HCT116 (cell line): Measurements from ENCODE around the gene MORN1. TPM values are rescaled to one million over a fixed set of nuclear protein-coding genes. Genes with fewer than 3 reads are reported as not detected.

Experiments
- ATAC-seq: fragments of 200-7000 bp; cut with Tn5 transposase; 2 replicates; pipeline ENCODE4 v1.9.1; 2020; ENCODE audit warnings: mild to moderate bottlenecking, moderate library complexity
- BruUV-seq: library from RNA; stranded (reverse); fragments of 400-500 nt; replicated peaks from 2 replicates; lab custom pipeline; 2021; lab: Mats Ljungman, UMichigan
- CTCF ChIA-PET: fragments of 300-600 bp; sonication (Branson Sonifier 250); formaldehyde crosslinking; loops from one replicate; lab custom pipeline; 2021; ENCODE audit warnings: antibody characterized with exemption; lab: Charles Lee
- POLR2A ChIA-PET: fragments of 300-600, 350-600 bp; sonication (Branson Sonifier 250); formaldehyde crosslinking; loops from one replicate; lab custom pipeline; 2021; ENCODE audit warnings: antibody characterized with exemption; lab: Charles Lee
- RAD21 ChIA-PET, 2 experiments: fragments of 300-600 bp; sonication (Branson Sonifier 250); formaldehyde crosslinking; loops; one replicate each; lab custom pipeline; 2023; ENCODE audit warnings: low total read pairs in 2 of 2; ENCODE audit not compliant: uncharacterized antibody in 2 of 2, unreplicated experiment in 2 of 2, low non-redundant PET in 1 of 2; lab: Charles Lee
- DNase-seq: peaks from one replicate; pipeline ENCODE4 v3.0.0-alpha.2; 2010; ENCODE audit warnings: low read depth, low spot score
- H2AFZ ChIP-seq: fragments of 200-600 bp; shearing (Covaris generic), sonication (generic); 2 replicates; pipeline ENCODE4 v1.6.1; 2017; ENCODE audit warnings: low read depth, mixed run types, mixed read lengths, antibody characterized with exemption, low read length; ENCODE audit not compliant: poor library complexity, severe bottlenecking
- H3K27ac ChIP-seq: 2 replicates; pipeline ENCODE4 v1.5.1; 2012; ENCODE audit warnings: low read depth, low read length
- H3K27me3 ChIP-seq: fragments of 200-600 bp; sonication (generic); 2 replicates; pipeline ENCODE4 v1.6.1; 2016; ENCODE audit warnings: mixed run types, low read length, mixed read lengths; ENCODE audit not compliant: insufficient read depth
- H3K36me3 ChIP-seq, 2 experiments: fragments of 200-500 bp in 1 of 2; fragments of 200-600 bp in 1 of 2; sonication (Bioruptor generic) in 1 of 2; sonication (generic) in 1 of 2; 2 replicates each; pipeline versions ENCODE4 v1.5.1 to v1.6.1; 2014 to 2016; ENCODE audit warnings: low read length in 2 of 2, inconsistent platforms in 1 of 2, mixed read lengths in 1 of 2, mixed run types in 1 of 2; ENCODE audit not compliant: insufficient read depth in 2 of 2, control insufficient read depth in 1 of 2
- H3K4me1 ChIP-seq, 2 experiments: fragments of 200-600 bp in 1 of 2; sonication (generic) in 1 of 2; 2 replicates each; pipeline versions ENCODE4 v1.5.1 to v1.6.1; 2012 to 2017; ENCODE audit warnings: low read length in 2 of 2, inconsistent platforms in 1 of 2, mild to moderate bottlenecking in 1 of 2, mixed read lengths in 1 of 2, mixed run types in 1 of 2, moderate library complexity in 1 of 2; ENCODE audit not compliant: insufficient read depth in 2 of 2, control insufficient read depth in 1 of 2
- H3K4me2 ChIP-seq: fragments of 200-600 bp; sonication (generic); 2 replicates; pipeline ENCODE4 v1.6.1; 2017; ENCODE audit warnings: mixed run types, low read length, mixed read lengths
- H3K4me3 ChIP-seq, 2 experiments: fragments of 200-600 bp in 1 of 2; sonication (generic) in 1 of 2; replicated peaks in 1 of 2; 2 replicates each; pipeline ENCODE4 v1.5.1; 2011 to 2016; ENCODE audit warnings: low read length in 2 of 2, control low read depth in 1 of 2, low read depth in 1 of 2, mild to moderate bottlenecking in 1 of 2, mixed read lengths in 1 of 2, mixed run types in 1 of 2
- H3K79me2 ChIP-seq: fragments of 200-600 bp; sonication (generic); 2 replicates; pipeline ENCODE4 v1.6.1; 2017; ENCODE audit warnings: mild to moderate bottlenecking, mixed run types, low read length, moderate library complexity, mixed read lengths; ENCODE audit not compliant: insufficient read depth
- H3K9ac ChIP-seq: fragments of 200-600 bp; sonication (generic); 2 replicates; pipeline ENCODE4 v1.6.1; 2016; ENCODE audit warnings: low read length, mixed read lengths
- H3K9me2 ChIP-seq: fragments of 200-600 bp; sonication (generic), shearing (Covaris generic); 2 replicates; pipeline ENCODE4 v1.6.1; 2017; ENCODE audit warnings: mixed run types, mild to moderate bottlenecking, moderate library complexity; ENCODE audit not compliant: insufficient read depth
- H3K9me3 ChIP-seq, 2 experiments: fragments of 200-500 bp in 1 of 2; fragments of 200-600 bp in 1 of 2; sonication (Bioruptor generic) in 1 of 2; sonication (generic) in 1 of 2; 2 replicates each; pipeline ENCODE4 v1.6.1; 2014 to 2017; ENCODE audit warnings: low read length in 2 of 2, mixed read lengths in 2 of 2, inconsistent platforms in 1 of 2, low read depth in 1 of 2, mild to moderate bottlenecking in 1 of 2, mixed run types in 1 of 2, moderate library complexity in 1 of 2; ENCODE audit not compliant: control insufficient read depth in 1 of 2, insufficient read depth in 1 of 2
- H4K20me1 ChIP-seq: fragments of 200-600 bp; sonication (generic), shearing (Covaris generic); 2 replicates; pipeline ENCODE4 v1.6.1; 2017; ENCODE audit warnings: mixed run types, mild to moderate bottlenecking, moderate library complexity; ENCODE audit not compliant: insufficient read depth
- CBX3 ChIP-seq: IDR thresholded peaks from 2 replicates; pipeline ENCODE4 v1.6.1; 2012; ENCODE audit warnings: low read depth
- EGR1 ChIP-seq: IDR thresholded peaks from 2 replicates; pipeline ENCODE4 v1.6.1; 2012; ENCODE audit warnings: low read depth
- ELF1 ChIP-seq: IDR thresholded peaks from 2 replicates; pipeline ENCODE4 v1.6.1; 2012; ENCODE audit warnings: low read depth, borderline replicate concordance
- EZH2phosphoT487 ChIP-seq: fragments of 200-600 bp; IDR thresholded peaks from 2 replicates; pipeline ENCODE4 v1.6.1; 2018; ENCODE audit warnings: antibody characterized with exemption, borderline replicate concordance
- JUND ChIP-seq: IDR thresholded peaks from 2 replicates; pipeline ENCODE4 v1.6.1; 2012
- POLR2A ChIP-seq: IDR thresholded peaks from 2 replicates; pipeline ENCODE4 v1.7.0; 2011; ENCODE audit warnings: borderline replicate concordance; ENCODE audit not compliant: insufficient read depth, insufficient read length; ENCODE audit errors: extremely low read depth
- POLR2AphosphoS5 ChIP-seq: IDR thresholded peaks from 2 replicates; pipeline ENCODE4 v1.6.1; 2011; ENCODE audit warnings: mild to moderate bottlenecking, low read depth, low read length, moderate library complexity
- REST ChIP-seq: IDR thresholded peaks from 2 replicates; pipeline ENCODE4 v1.6.1; 2012; ENCODE audit warnings: low read depth
- SIN3A ChIP-seq: IDR thresholded peaks from 2 replicates; pipeline ENCODE4 v1.6.1; 2012; ENCODE audit warnings: low read depth
- SP1 ChIP-seq: IDR thresholded peaks from 2 replicates; pipeline ENCODE4 v1.6.1; 2012; ENCODE audit warnings: low read depth
- SRF ChIP-seq: IDR thresholded peaks from 2 replicates; pipeline ENCODE4 v1.6.1; 2012; ENCODE audit warnings: low read depth
- ZFX ChIP-seq: fragments of 450-650 bp; IDR thresholded peaks from 2 replicates; pipeline ENCODE4 v1.6.1; 2017
- intact Hi-C: fragments of 100-400 bp; cut with micrococcal nuclease; formaldehyde crosslinking; loops from 2 replicates; pipeline ENCODE4 v1.10.0; 2022
- total RNA-seq: library from RNA; stranded (reverse); gene quantifications from one replicate; pipeline ENCODE4 v1.2.1, GENCODE V29; 2021; ENCODE audit not compliant: unreplicated experiment
- TF ChIP-seq, protein P1 (sequence below): IDR thresholded peaks from 2 replicates; pipeline ENCODE4 v1.6.1; 2012

The MORN1 gene
- total RNA-seq, 1 experiment from 2014 or later = 21.4 TPM

DNA sequence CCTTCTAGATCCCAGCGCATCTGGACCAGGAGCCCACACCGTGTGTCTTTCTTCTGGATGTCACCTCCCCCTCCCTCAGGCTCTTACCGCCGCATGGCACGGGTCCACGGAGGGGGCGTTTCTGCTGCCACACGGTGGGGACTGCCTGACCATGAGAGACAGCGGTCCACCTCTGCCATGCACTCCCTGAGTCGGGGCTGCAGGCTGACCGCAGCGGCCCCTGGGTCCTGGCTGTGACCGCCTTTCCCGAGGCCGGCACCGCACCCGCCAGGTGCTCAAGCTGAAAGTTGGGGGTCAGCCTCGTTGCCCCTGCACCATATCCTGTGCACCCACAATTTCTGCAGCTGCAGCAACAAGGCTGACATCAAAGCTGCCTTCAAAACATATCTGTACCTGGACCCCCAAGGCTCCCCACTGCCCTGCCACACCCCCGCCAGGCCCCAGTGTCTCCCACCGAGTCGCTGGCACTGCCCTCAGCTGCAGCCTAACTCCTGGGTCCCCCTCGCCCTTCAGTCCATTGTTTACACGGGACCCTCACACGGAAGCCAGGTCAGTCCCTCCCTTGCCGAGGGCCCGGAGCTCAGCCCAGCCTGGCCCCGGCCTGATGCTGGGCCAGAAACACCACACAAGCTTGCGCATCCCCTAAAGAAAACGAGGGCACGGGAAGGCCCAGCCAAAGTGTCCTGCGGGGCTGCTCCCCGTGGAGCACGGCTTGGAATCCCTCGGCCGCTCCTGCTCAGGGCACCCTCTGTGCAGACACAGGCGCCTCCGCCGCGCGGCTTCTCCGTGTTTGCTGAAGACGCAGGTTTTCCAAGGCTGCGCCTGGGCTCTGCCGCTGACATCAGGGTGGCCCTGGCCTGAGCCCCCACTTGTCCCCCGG, 51.9 kb downstream of the MORN1 start:
- Histone ChIP-seq H3K4me1 (no peaks in the 10 kb centered on the region), H3K27me3 (no peaks in the 10 kb centered on the region), H3K27ac (no peak overlapping the region), H3K36me3 (no peaks in the 10 kb centered on the region), H3K9me2 (no peaks in the 10 kb centered on the region), H3K4me2 (no peak overlapping the region), H3K9me3 (no peaks in the 10 kb centered on the region), H2AFZ (no peak overlapping the region), H3K79me2 (no peaks in the 10 kb centered on the region), H4K20me1 (no peaks in the 10 kb centered on the region), H3K9ac (no peak overlapping the region), H3K4me3 (no peak overlapping the region)
- POLR2A ChIA-PET = no interaction called here
- RAD21 ChIA-PET = no interaction called here
- CTCF ChIA-PET = no interaction called here
- ATAC-seq (no peak), DNase-seq (no peak)
- BruUV-seq = no TSS peak
- intact Hi-C loops = no loop called here
- no peak for TF ChIP-seq POLR2A
- TF ChIP-seq POLR2AphosphoS5 = no peak
- no peak for TF ChIP-seq CBX3
- no peak for TF ChIP-seq SRF
- no peak for TF ChIP-seq ZFX
- TF ChIP-seq SP1 = no peak
- no peak for TF ChIP-seq EGR1
- TF ChIP-seq SIN3A = no peak
- no peak for TF ChIP-seq REST
- TF ChIP-seq ELF1 = no peak
- no peak for TF ChIP-seq EZH2phosphoT487
- TF ChIP-seq, protein P1, sequence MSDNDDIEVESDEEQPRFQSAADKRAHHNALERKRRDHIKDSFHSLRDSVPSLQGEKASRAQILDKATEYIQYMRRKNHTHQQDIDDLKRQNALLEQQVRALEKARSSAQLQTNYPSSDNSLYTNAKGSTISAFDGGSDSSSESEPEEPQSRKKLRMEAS = no peak
- no peak for TF ChIP-seq JUND
